Endothelial cell of umbilical vein (primary cell): ENCODE results near the gene OMA1. TPM values are rescaled to one million over a fixed set of nuclear protein-coding genes. Genes with fewer than 3 reads are reported as not detected.

Experiments used
- BruUV-seq: library from RNA; stranded (reverse); fragments of 400-500 nt; replicated peaks from 2 replicates; lab custom pipeline; 2021; lab: Mats Ljungman, UMichigan
- CTCF ChIA-PET: fragments of 300-600, 350-600 bp; sonication (Branson Sonifier 250); formaldehyde crosslinking; loops from one replicate; lab custom pipeline; 2021; ENCODE audit warnings: antibody characterized with exemption, inconsistent platforms; lab: Charles Lee
- POLR2A ChIA-PET: fragments of 300-600, 350-600 bp; sonication (Branson Sonifier 250); formaldehyde crosslinking; loops from one replicate; lab custom pipeline; 2021; ENCODE audit warnings: antibody characterized with exemption, inconsistent platforms; lab: Charles Lee
- DNase-seq: peaks from one replicate; pipeline ENCODE4 v3.0.0-alpha.2; 2011; ENCODE audit warnings: low read depth, low spot score
- FAIRE-seq: peaks from 2 replicates; lab custom pipeline; 2011; peaks lifted over from hg19 to GRCh38; lab: Jason Lieb, UNC
- H2AFZ ChIP-seq: 2 replicates; pipeline ENCODE4 v1.6.0; 2012; ENCODE audit warnings: low read depth, low read length, control low read depth, inconsistent platforms
- H3K27ac ChIP-seq: 2 replicates; pipeline ENCODE4 v1.5.1; 2011; ENCODE audit warnings: low read depth, mild to moderate bottlenecking, control low read depth, low read length, moderate library complexity; ENCODE audit not compliant: insufficient read depth
- H3K27me3 ChIP-seq, 2 experiments: 2 replicates each; pipeline versions ENCODE4 v1.6.0 to v1.6.1; 2011; ENCODE audit warnings: low read length in 2 of 2, mixed read lengths in 1 of 2; ENCODE audit not compliant: control insufficient read depth in 2 of 2, insufficient read depth in 2 of 2
- H3K36me3 ChIP-seq, 2 experiments: 2 replicates in 1 of 2; 3 replicates in 1 of 2; pipeline ENCODE4 v1.5.1; 2011; ENCODE audit warnings: low read length in 2 of 2, mild to moderate bottlenecking in 1 of 2, moderate library complexity in 1 of 2; ENCODE audit not compliant: control insufficient read depth in 2 of 2, insufficient read depth in 2 of 2; ENCODE audit errors: extremely low read depth in 1 of 2
- H3K4me1 ChIP-seq: 3 replicates; pipeline ENCODE4 v1.5.1; 2011; ENCODE audit warnings: mild to moderate bottlenecking, low read length; ENCODE audit not compliant: control insufficient read depth, insufficient read depth; ENCODE audit errors: extremely low read depth
- H3K4me2 ChIP-seq: 2 replicates; pipeline ENCODE4 v1.6.1; 2011; ENCODE audit warnings: low read length, control low read depth, mixed read lengths; ENCODE audit not compliant: insufficient read depth
- H3K4me3 ChIP-seq, 3 experiments: fragments of 200-600 bp in 1 of 3; sonication (generic), shearing (Covaris generic) in 1 of 3; replicated peaks in 1 of 3; 2 replicates each; pipeline ENCODE4 v1.5.1; 2011 to 2016; ENCODE audit warnings: control low read depth in 3 of 3, low read length in 3 of 3, mild to moderate bottlenecking in 2 of 3, inconsistent platforms in 1 of 3, low read depth in 1 of 3, moderate library complexity in 1 of 3; ENCODE audit not compliant: insufficient read depth in 1 of 3
- H3K79me2 ChIP-seq: 2 replicates; pipeline ENCODE4 v1.6.0; 2012; ENCODE audit warnings: low read length, inconsistent platforms; ENCODE audit not compliant: control insufficient read depth, insufficient read depth
- H3K9ac ChIP-seq: replicated peaks from 2 replicates; pipeline ENCODE3; 2011; ENCODE audit warnings: low read length, control low read depth; ENCODE audit not compliant: insufficient read depth; ENCODE audit errors: extremely low read depth
- H3K9me1 ChIP-seq: replicated peaks from 3 replicates; pipeline ENCODE4 v1.6.0; 2011; ENCODE audit warnings: mild to moderate bottlenecking, low read length; ENCODE audit not compliant: control insufficient read depth, insufficient read depth; ENCODE audit errors: extremely low read depth
- H3K9me3 ChIP-seq: replicated peaks from 2 replicates; pipeline ENCODE4 v1.5.1; 2012; ENCODE audit warnings: low read length, inconsistent platforms; ENCODE audit not compliant: control insufficient read depth, insufficient read depth
- H4K20me1 ChIP-seq: replicated peaks from 2 replicates; pipeline ENCODE3; 2011; ENCODE audit warnings: mild to moderate bottlenecking, low read length; ENCODE audit not compliant: control insufficient read depth, insufficient read depth; ENCODE audit errors: extremely low read depth
- EZH2 ChIP-seq: IDR thresholded peaks from 2 replicates; pipeline ENCODE4 v1.6.1; 2012; ENCODE audit warnings: borderline replicate concordance, low read depth, mild to moderate bottlenecking, moderate library complexity, low read length, inconsistent platforms; ENCODE audit not compliant: severe bottlenecking
- FOS ChIP-seq: IDR thresholded peaks from 2 replicates; pipeline ENCODE4 v1.6.1; 2011; ENCODE audit warnings: mild to moderate bottlenecking, low read length, moderate library complexity, borderline replicate concordance; ENCODE audit not compliant: insufficient read depth
- GATA2 ChIP-seq: IDR thresholded peaks from 2 replicates; pipeline ENCODE4 v1.7.0; 2011; ENCODE audit warnings: low read depth, mild to moderate bottlenecking, moderate library complexity, mixed read lengths, low read length; ENCODE audit not compliant: insufficient read length, insufficient read depth
- JUN ChIP-seq: IDR thresholded peaks from 2 replicates; pipeline ENCODE4 v1.6.1; 2011; ENCODE audit warnings: borderline replicate concordance, low read depth; ENCODE audit not compliant: insufficient read length, insufficient read depth
- MYC ChIP-seq: IDR thresholded peaks from one replicate; pipeline ENCODE4 v1.6.1; 2011; ENCODE audit warnings: mild to moderate bottlenecking, low read depth, low read length
- POLR2A ChIP-seq: IDR thresholded peaks from 2 replicates; pipeline ENCODE4 v1.6.1; 2012; ENCODE audit warnings: low read depth, mild to moderate bottlenecking, control low read depth, low read length
- POLR2AphosphoS5 ChIP-seq: IDR thresholded peaks from 2 replicates; pipeline ENCODE4 v1.6.1; 2012; ENCODE audit warnings: low read depth, mild to moderate bottlenecking, control low read depth, low read length, moderate library complexity; ENCODE audit not compliant: insufficient read depth
- dilution Hi-C: fragments of 300-500 bp; cut with MboI; formaldehyde crosslinking; loops from one replicate; pipeline ENCODE4 v1.15.0; 2019; ENCODE audit warnings: low sequenced_read_pairs; ENCODE audit not compliant: extremely low pct_ligation_motif_present
- intact Hi-C: fragments of 100-400 bp; cut with micrococcal nuclease; formaldehyde crosslinking; loops from one replicate; pipeline ENCODE4 v1.10.0; 2022
- polyA plus RNA-seq, 4 experiments: library from polyadenylated mRNA; depleted of rRNA in 3 of 4; stranded (reverse) in 3 of 4; unstranded in 1 of 4; fragments of >200 nt; gene quantifications; 2 replicates each; pipeline versions ENCODE4 v1.2.1 to v1.2.3, GENCODE V29; 2011 to 2012; ENCODE audit warnings: missing spikeins in 1 of 4
- total RNA-seq: library from RNA; stranded (reverse); gene quantifications from 2 replicates; pipeline ENCODE4 v1.2.3, GENCODE V29; 2021
- TF ChIP-seq, protein P1 (sequence below), 2 donors: IDR thresholded peaks; 1 replicate in 1 of 2; 2 replicates in 1 of 2; pipeline ENCODE4 v1.5.1; 2011; ENCODE audit warnings: low read length in 2 of 2, mild to moderate bottlenecking in 2 of 2, moderate library complexity in 2 of 2, control low read depth in 1 of 2, inconsistent platforms in 1 of 2, low read depth in 1 of 2; ENCODE audit not compliant: insufficient read depth in 1 of 2; ENCODE audit errors: extremely low read depth in 1 of 2
- TF ChIP-seq, protein P2 (sequence below): IDR thresholded peaks from 2 replicates; pipeline ENCODE4 v1.6.1; 2011; ENCODE audit not compliant: insufficient read depth, insufficient read length

Gene OMA1
- total and polyA plus RNA-seq, 2 donors (not counting 3 experiments of a cell fraction or from before 2014, with no cell fraction given), result 4.0 to 4.6 TPM

DNA sequence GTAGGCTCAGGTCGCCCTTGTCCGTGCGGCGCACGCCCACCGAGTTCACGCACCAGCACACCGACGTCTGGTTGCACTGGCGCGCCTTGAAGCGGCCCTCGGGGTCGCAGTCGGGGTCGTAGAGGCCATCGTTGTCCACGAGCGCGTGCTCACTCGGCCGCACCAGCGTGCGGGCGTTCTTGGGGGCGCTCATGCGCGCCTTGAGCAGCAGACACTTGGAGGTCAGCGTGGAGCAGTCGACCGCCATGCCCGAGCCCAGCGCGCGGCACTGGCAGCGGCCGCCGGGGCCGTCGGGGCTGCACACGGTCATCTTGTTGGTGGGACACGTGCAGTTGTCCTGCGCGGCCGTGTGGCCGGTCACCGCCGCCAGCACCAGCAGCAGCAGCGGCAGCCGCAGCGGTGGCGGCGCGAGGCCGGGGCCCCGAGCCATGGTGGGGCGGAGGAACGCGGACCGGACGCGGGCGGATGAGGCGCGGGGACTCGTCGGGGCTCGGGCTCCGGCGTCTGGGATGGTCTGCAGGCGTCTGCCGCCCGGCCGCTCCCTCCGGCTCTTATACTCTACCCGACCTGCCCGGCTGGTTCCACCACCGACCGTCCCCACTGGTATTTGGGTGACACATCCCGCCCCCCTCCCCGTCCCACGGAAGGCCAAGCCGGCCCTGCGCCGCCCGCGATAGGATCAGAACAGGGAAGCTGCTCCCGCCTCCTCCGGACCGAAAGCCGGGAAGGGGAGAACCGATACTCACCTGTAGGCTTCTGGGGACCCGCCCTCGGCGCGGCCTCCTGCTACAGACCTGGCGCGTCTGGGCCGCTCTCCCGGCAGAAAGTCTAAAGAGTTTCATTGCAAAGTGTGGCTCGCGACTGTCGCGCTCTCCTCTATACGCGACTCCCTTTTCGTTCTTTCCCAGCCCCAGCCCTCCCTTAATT, 30.5 kb upstream of the OMA1 start, which contains the start of gene TACSTD2:
Gene TACSTD2, minus strand, starts transcription at position 526 of the 927 bp plus-strand sequence. Its CDS starts 96 bp downstream, at position 430.
- dilution Hi-C loops (no loop called here), intact Hi-C loops (loop anchor here (1.0 to 5.0 kb wide), 4 partner anchors 15 to 60 kb away; partner anchors contain the start of gene OMA1)
- Histone ChIP-seq H3K4me1 (peaks cover 22% of the 10 kb centered on the region), H3K4me3 (peak within 1 kb of the TSS; percentile 22 to 87 (median 75)), H3K36me3 (no peaks in the 10 kb centered on the region), H3K9ac (peak within 1 kb of the TSS; percentile 86), H3K9me3 (no peaks in the 10 kb centered on the region), H2AFZ (peak within 1 kb of the TSS; percentile 61), H3K27ac (peak within 1 kb of the TSS; percentile 83), H3K9me1 (no peaks in the 10 kb centered on the region), H3K79me2 (peaks cover 31% of the 10 kb centered on the region), H3K4me2 (peak within 1 kb of the TSS; percentile 97), H3K27me3 (no peaks in the 10 kb centered on the region), H4K20me1 (no peaks in the 10 kb centered on the region)
- no peak for FAIRE-seq
- POLR2A ChIA-PET, result interaction anchor here (0.7 to 1.1 kb wide), 4 partner anchors 7 to 133 kb away, joined by 3 to 4 read pairs (median 3); partner anchors contain the start of gene OMA1
- peak; percentile 56 for TF ChIP-seq EZH2
- TF ChIP-seq, protein P1, sequence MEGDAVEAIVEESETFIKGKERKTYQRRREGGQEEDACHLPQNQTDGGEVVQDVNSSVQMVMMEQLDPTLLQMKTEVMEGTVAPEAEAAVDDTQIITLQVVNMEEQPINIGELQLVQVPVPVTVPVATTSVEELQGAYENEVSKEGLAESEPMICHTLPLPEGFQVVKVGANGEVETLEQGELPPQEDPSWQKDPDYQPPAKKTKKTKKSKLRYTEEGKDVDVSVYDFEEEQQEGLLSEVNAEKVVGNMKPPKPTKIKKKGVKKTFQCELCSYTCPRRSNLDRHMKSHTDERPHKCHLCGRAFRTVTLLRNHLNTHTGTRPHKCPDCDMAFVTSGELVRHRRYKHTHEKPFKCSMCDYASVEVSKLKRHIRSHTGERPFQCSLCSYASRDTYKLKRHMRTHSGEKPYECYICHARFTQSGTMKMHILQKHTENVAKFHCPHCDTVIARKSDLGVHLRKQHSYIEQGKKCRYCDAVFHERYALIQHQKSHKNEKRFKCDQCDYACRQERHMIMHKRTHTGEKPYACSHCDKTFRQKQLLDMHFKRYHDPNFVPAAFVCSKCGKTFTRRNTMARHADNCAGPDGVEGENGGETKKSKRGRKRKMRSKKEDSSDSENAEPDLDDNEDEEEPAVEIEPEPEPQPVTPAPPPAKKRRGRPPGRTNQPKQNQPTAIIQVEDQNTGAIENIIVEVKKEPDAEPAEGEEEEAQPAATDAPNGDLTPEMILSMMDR (IDR thresholded peaks at IDR 0.05; ENCODE audit: extremely low read depth in 1 of 2, insufficient read depth in 1 of 2, low read depth in 1 of 2, low read length in 2 of 2), result peak in 1 of 2 donors; percentile 43
- TF ChIP-seq POLR2AphosphoS5, result peak; percentile 37
- TF ChIP-seq FOS, result no peak
- TF ChIP-seq, protein P2, sequence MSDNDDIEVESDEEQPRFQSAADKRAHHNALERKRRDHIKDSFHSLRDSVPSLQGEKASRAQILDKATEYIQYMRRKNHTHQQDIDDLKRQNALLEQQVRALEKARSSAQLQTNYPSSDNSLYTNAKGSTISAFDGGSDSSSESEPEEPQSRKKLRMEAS, result peak; percentile 38
- TF ChIP-seq GATA2, result no peak
- TF ChIP-seq POLR2A, result peak; percentile 44
- no peak for TF ChIP-seq MYC
- TF ChIP-seq JUN, result no peak
- CTCF ChIA-PET, result interaction anchor here (0.8 to 2.6 kb wide), 7 partner anchors 8 to 75 kb away, joined by 3 to 26 read pairs (median 3); partner anchors contain the start of gene OMA1
- peak; percentile 77 for DNase-seq
- BruUV-seq, result no TSS peak
